ENCODE measurements around the gene JMJD8. TPM values are rescaled to one million over a fixed set of nuclear protein-coding genes. Genes with fewer than 3 reads are reported as not detected.

Gene JMJD8, protein sequence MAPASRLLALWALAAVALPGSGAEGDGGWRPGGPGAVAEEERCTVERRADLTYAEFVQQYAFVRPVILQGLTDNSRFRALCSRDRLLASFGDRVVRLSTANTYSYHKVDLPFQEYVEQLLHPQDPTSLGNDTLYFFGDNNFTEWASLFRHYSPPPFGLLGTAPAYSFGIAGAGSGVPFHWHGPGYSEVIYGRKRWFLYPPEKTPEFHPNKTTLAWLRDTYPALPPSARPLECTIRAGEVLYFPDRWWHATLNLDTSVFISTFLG
- polyA plus RNA-seq (ENCODE audit: insufficient read length in 4 of 4), result 10 to 100 TPM; 44.5 to 67.9 (median 60.9) TPM

GRCh38 chr16:684071-684794 lies at the start of gene JMJD8:
Gene JMJD8 (minus strand): TSS chr16:684334. CDS start chr16:684319, 15 bp downstream.
- peak in 3 of 4 donors; percentile 80 to 90 (median 89) for DNase-seq (ENCODE audit: low read depth in 4 of 4, low spot score in 3 of 4)

DNA sequence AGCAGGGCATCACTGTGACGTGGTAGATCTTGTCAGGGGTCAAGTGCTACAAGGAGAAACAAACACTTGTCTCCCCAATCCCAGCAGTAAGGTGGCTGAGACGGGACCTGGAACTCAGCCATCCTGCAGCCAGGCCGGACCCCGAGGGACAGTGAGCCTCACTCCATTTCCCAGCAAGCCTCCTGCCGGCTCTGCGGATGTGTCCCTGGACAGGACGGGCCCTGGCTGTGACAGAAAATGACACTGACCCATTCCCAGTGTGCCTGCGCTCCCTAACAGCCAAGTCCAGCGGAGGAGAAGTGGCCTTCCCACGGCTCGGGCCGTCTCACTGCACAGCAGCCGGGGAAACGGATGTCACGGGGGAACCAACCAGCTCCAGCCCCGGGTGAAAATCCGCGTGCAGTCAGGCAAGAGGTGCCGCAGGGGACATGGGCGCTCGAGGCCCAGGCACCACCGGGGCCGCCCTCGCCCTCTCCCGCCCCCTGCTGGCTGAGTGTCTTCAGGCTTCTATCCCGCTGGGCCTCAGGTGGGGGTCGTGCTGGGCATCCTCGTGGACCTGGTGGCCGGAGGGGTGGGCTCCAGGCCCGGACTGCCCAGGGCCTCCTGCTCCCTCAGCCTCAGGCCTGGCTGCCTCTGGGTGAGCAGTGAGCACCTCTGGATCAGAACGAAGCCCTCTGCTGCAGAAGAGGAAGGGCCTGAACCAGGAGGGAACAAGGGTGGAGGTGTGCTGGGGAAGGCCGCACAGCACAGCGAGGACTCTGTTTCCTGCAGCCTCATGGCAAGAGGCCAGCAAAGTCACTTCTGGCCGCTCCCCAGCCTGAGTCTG lies 49.5 kb upstream of the JMJD8 start:
- DNase-seq (ENCODE audit: low read depth in 4 of 4, low spot score in 3 of 4), result no peak

DNA sequence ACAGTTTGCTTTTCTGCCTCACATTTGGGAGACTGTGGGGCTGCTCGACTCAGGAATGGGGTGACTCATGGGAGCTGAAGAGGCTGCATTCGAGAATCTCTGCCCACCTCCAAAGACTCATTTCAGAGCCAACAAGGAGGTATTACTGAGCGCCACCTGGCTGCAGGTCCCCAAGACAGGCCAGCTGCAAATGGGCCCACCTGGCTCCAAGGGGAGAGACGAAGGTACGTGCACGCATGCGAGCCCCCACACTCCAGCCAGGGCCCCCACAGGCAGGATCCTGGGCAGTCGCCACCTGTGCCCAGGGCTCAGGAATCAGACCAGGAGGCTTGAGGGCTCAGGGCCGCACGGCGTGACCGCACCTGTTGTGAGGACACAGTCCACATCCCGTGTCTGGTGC lies 48.8 kb upstream of the JMJD8 start:
- DNase-seq (ENCODE audit: low read depth in 4 of 4, low spot score in 3 of 4), result no peak

- no peak for DNase-seq (ENCODE audit: low read depth in 4 of 4, low spot score in 3 of 4)
Measured at GRCh38 chr16:732332-732731, 48.2 kb upstream of the JMJD8 start.

DNA sequence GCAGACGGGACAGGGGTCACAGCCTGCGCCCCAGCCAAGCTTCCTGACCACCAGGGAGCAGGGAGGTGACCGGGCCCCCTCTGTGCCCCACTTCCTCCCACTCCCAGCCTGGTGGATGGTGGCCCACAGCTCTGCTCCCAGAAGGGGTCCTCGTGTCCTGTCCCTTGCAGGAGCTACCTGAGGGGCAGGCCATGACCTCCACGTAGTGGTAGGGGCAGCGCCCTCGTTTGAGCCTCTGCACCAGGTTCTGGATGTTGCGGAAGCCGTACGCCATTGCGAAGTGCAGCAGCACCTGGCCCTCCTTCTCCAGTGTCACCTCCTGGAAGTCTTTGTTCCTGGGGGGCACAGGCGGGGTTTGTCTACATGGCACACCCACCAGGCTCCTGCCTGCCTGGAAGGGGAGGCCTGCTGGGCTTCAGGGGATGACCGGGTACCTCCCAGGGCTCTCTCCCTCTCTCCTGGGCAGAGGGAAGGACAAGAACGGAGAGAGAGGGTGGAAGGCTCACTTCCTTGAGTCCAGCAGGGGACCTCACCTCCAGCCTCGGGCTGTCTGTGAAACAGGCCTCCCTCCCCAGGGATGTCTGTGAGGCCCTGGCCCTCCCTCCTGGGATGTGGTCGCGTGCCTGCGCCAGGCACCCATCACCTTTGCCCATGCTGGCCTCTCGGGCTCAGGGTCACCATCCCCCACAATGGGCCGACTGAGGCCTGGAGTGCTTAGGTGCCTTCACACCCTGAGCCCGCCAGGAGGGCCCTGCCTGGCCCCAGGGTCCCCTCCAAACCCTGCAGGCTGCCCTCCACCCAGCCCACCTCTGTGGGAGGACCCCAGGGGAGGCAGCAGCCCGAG lies 46.8 kb upstream of the JMJD8 start:
- DNase-seq (ENCODE audit: low read depth in 4 of 4, low spot score in 3 of 4), result no peak

DNA sequence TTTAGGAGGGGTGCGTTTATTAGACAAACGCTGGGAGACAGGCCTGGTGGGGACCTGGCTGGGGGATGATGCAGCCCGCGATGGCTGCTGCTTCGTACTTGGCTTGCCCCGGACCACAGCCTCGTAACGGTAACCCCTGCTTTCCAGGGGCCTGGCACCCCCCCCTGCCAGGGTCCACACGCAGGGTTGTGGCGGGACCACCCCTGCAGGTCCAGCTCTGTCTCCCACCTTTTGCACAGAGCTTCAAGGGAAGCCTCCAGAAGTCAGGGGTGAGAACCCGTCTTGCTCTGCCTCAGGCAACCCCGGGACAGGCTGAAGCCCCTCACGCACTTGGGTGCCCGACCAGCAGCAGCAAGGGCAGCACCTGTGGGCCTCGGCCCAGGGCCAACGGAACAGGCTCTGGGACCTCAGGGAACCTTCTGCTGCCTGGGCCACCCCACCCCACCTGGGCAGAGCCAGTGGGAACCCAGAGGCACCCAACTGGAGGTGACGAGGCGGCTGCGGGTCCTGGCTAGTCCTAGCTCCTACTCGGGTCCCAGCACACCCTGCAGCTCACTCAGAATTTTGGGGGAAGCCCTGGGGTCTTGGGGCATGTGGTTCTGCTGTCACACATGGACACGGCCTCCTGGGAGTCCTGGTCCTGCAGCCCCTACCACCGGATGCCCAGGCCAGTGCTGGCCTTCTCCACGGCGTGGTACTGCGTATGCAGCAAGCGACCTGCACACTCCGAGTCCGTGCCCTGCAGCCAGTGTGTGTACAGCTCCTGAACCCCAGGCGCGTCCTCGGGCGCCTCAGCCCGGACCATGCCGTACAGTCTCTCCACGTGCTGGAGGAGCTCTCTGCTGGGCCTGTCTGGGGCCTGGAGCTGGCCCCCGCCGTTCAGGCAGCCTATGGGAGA lies 45.9 kb upstream of the JMJD8 start:
- DNase-seq (ENCODE audit: low read depth in 4 of 4, low spot score in 3 of 4), result no peak

GRCh38 chr16:728890-729744 lies 45.0 kb upstream of the JMJD8 start:
- DNase-seq (ENCODE audit: low read depth in 4 of 4, low spot score in 3 of 4), result no peak

DNA sequence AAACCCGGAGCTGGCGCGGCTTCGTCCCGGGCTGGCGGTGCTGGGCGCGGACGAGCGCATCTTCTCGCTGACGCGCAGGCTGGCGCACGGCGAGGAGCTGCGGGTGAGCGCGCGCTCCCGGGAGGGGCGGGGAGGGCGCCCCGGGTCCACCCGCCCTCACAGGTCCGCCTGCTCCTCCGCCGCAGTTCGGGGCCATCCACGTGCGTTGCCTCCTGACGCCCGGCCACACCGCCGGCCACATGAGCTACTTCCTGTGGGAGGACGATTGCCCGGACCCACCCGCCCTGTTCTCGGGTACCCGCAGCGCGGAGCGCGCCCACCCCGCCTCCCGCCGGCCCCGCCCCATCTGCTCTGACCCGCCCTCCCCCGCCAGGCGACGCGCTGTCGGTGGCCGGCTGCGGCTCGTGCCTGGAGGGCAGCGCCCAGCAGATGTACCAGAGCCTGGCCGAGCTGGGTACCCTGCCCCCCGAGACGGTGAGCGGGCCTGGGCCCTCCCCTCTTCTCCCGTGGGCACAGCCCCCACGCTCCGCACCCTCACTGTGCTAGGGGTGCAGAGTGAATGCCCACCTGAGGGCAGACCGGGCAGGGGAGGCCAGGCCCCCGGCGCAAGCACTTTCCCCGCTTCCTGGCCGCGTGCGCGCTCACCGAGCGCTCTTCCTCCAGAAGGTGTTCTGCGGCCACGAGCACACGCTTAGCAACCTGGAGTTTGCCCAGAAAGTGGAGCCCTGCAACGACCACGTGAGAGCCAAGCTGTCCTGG lies 44.2 kb upstream of the JMJD8 start:
- DNase-seq (ENCODE audit: low read depth in 4 of 4, low spot score in 3 of 4), result no peak

DNA sequence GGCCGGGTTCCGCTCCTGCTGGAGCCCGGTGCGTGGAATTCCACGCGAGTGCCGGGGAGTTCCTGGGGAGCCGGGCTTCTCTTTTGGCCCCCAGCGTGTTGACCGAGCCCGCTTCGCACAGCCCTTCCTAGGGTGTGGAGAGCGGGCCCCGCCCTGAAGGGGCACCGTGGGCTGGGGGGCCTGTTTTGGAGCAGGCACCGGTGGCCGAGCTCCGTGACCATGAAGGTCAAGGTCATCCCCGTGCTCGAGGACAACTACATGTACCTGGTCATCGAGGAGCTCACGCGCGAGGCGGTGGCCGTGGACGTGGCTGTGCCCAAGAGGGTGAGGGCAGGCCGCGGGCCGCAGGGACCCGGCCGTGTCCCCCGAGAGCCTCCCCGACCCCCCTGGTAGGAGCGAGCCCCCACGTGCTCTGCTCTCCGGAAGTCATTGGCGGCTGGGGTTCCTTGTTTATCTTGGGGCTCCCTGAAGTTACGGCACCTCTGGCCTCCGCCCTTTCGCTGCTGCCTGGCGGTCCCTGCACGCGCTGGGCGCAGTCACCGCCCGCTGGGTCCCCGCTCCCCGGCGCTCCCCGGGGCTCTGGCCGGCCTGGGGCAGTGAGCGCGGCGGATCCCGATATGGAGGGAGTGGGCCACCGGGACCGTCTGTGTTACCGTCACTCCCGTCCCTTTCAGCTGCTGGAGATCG lies 43.3 kb upstream of the JMJD8 start:
- DNase-seq (ENCODE audit: low read depth in 4 of 4, low spot score in 3 of 4), result no peak

GRCh38 chr16:726438-727290 lies 42.5 kb upstream of the JMJD8 start, which contains the start of the genes CCDC78 and HAGHL:
Gene CCDC78 (minus strand): TSS chr16:726443. CDS start chr16:726367, 76 bp downstream.
Gene HAGHL (plus strand): TSS chr16:727106. CDS start chr16:727510, 404 bp downstream.
- DNase-seq (ENCODE audit: low read depth in 4 of 4, low spot score in 3 of 4), result no peak

GRCh38 chr16:726188-726437 lies 42.0 kb upstream of the JMJD8 start:
- no peak for DNase-seq (ENCODE audit: low read depth in 4 of 4, low spot score in 3 of 4)

DNA sequence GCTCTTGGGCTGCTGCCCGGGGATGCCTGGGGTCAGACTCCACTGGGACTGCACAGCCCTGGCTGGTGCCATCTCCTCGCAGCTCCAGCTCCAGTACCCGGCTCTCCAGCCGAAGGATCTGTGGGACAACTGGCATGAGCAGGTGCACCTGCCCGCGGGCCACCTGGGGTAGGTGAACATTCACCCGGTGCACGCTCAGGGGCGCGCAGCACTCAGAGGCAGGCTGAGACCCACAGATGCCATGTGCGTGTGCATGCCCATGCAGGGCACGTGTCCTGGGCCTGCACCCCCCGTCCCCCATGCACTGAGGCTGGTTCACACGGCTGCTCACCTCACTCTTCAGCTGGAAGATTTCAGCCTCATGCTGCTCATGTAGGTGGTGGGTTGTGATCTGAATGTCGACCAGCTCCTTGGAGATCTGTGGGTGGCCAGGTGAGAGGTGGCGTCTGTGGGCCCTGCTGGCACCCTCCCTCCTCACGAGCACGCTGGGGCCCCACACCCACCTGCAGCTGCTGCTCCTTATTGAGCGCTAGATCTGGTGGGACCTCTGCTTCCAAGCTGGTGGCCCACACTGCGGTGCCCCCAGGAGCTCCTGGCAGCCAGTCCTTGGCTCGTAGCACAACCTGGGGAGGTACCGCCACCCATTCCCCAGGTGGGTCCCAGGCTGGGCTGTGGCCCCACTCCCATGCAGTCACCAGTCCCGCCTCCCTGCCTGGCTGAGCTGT lies 41.5 kb upstream of the JMJD8 start:
- no peak for DNase-seq (ENCODE audit: low read depth in 4 of 4, low spot score in 3 of 4)

GRCh38 chr16:725041-725376 lies 40.9 kb upstream of the JMJD8 start:
- no peak for DNase-seq (ENCODE audit: low read depth in 4 of 4, low spot score in 3 of 4)

DNA sequence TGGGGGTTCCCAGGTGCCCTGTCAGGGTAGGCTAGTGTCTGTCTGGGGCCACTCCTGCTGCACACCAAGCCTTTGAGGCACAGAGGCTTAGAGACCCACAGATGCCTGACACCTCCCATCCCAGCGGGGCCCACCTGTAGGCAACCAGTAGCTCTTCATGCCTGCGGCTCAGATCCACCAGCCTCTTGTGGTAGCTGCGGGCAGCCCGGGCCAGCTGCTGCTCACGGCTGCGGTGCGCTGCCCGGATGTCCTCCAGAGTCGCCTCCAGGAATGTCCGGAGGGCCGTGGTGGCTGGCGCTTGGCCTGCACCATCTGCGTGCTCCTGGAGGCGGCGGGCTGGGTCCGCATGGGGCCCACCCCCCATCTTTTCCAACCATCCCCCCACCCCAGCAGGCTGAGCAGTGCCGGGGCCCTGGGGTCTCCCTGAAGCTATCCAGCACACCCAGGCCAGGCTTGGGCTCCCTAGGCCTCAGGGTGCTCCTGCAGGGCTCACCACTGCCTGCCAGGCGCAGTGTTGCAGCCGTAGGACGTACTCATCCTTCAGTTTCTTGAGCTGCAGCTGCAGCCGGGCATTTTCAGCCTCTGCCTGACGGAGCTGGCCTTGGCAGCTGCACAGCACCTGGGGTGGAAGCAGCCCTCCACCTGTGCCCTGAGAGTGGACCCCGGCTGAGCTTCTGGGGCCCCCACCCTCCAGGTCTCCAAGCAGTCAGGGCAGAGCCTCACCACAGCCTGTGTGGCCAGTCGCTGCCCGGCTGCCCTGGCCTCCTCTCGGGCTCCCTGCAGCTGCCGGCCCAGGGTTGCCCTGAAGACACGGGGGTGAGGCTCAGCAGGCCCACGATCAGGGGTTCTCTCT lies 40.3 kb upstream of the JMJD8 start:
- DNase-seq (ENCODE audit: low read depth in 4 of 4, low spot score in 3 of 4), result no peak

- no peak for DNase-seq (ENCODE audit: low read depth in 4 of 4, low spot score in 3 of 4)
Measured at GRCh38 chr16:723695-724094, 39.6 kb upstream of the JMJD8 start.
